22Rv1 (cell line): Measurements from ENCODE around the gene METTL16.

ENCODE experiments used
- CTCF ChIP-seq: fragments of 450-650 bp; IDR thresholded peaks from 2 replicates; pipeline ENCODE4 v1.5.1; 2017; ENCODE audit warnings: mild to moderate bottlenecking
- ZFX ChIP-seq: fragments of 450-650 bp; IDR thresholded peaks from 2 replicates; pipeline ENCODE4 v1.6.1; 2017; ENCODE audit warnings: antibody characterized with exemption, borderline replicate concordance

GRCh38 chr17:2485970-2486369 lies 25.7 kb downstream of the METTL16 start:
- no peak for TF ChIP-seq CTCF
- TF ChIP-seq ZFX: no peak
